Measurements from ENCODE around the gene SRXN1.

The SRXN1 gene

DNA sequence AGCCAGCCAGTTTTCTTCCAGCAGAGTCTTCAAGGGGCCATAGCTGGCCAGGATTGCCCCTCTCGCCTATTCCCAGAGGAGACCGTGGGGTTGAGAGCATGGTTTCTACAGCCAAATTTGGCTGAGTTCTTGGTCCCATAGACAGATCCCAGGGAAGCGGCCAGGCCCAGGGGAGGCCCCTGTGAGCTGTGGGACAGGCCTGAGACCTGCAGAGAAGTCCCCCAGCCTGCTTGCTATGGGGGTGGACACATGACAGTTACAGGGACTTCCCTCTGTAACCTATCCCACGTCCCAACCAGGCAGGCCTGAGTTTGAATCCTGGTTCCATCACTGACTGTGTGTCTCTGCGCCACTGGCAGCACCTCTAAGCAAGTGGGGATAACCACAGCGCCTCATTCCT is 45.5 kb downstream of the SRXN1 start:
- no peak for DNase-seq (ENCODE audit: low read depth)

DNA sequence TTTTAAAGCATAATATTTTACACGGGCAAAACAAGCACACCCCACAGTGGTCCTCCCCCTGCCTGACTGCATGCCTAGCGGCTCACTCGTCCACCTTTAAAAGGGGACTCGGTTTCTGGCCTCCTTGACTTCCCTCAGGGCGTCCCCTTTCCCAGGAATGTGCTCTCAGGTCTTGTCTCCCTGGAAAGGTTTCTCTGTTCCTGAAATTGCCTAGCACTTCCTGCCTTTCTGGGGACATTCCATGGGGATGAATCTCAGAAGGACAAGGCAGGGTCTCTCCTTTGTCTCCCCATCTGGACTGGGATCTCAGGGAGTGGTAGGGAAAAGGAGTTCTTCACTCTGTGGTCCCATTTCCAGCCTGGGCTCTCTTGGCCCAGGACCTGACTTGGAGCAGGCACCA is 47.8 kb downstream of the SRXN1 start:
- no peak for DNase-seq (ENCODE audit: low read depth)

DNA sequence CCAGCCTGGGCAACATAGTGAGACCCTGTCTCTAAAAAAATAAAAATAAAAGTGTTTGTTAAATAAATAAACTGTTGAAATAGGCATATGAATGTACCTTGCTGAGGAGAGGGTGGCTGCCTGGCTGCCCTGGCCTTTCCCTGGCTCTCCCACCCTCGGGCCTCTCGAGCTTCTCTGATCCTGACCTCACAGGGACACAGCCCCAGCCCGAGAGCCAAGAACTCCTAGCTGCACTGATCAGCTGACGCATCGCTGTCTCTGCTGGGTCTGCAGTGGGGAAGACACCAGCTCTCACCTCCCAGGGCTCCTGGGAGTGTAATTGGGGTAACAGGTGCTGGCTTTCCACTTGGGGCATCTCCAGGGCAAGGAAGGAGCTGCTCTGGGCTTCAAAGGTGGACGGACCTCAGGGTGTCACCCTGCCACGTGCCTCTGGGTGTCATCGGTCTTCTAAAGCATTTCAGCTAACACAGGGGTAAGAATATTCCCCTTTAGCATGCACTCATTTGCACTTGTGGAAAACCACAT is 49.8 kb downstream of the SRXN1 start:
- no peak for DNase-seq (ENCODE audit: low read depth)

DNA sequence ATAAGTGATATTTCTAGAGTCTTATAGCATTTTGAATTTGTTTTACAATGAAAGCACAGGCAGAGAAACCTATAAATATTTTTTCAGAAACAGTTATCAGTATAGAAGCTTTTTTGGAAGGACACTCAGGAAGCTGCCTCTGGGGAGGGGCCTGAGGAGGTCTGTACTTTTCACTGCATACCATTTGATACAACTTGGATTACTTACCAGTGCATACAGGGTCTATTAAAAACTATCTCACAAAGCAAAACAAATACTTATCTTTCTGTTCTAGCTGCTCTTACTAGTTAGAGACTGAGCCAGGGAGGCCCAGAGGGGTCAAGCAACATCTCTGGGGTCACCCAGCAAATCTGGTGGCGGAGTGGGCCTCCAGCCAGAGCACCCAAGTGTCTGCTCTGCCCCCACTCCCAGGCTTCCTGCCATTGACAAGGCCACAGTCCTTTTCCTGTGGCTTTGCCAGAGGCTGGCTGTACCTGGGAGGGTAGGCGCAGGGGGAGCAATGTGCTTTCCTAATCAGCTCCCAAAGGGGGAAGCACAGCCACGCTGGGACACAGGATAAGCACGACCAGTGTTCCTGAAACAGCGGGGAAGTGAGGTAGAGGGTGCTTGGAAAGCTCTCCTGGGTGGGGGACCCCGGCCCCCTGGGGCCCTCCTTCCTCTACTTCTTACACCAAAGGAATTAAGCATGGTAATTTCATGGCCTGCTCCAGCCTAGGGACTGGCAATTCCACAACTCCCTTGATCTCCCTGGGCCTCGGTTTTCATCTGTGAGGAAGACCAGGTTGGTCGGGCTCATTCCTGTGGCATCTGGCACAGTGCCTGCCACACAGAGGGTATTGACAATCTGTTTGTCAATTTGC is 50.7 kb downstream of the SRXN1 start:
- no peak for DNase-seq (ENCODE audit: low read depth)

DNA sequence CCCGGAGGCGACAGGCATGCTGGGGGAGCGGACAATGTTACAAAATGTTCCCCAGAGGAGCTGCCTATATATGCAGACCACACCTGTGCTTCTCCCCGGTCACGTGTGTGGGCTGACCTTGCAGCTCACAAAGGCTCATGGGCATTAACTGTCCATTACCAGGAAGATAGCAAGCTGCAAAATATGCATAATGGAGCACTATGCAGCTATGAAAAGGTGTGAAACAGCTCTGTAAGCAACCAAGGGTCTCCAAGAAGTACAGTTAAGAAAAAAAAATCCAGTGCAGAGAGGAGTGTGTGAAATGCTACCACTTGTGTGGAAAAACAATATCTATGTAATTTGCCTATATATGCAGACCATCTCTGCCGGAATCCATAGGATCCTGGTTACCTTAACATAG is 52.3 kb downstream of the SRXN1 start:
- DNase-seq (ENCODE audit: low read depth) = no peak

DNA sequence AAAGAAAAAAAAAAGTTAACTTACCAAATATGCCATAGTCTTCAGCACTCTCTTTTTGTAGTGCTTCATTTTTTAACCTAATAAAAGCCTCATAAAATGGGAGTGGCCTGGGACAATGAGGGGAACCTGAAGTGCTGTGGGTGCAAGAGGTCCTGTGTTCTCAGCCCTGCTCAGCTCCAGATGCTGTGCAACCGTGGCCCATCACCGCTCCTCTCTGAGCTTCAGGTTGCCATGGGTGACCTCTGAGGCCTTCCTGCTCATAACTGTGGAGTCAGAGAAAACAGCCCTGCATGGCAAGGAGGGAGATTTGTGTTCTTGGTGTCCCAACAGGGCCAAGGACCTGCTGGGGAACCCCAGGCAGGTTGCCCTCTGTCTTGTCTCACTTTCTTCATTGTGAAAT is 52.9 kb downstream of the SRXN1 start:
- DNase-seq (ENCODE audit: low read depth) = no peak

DNA sequence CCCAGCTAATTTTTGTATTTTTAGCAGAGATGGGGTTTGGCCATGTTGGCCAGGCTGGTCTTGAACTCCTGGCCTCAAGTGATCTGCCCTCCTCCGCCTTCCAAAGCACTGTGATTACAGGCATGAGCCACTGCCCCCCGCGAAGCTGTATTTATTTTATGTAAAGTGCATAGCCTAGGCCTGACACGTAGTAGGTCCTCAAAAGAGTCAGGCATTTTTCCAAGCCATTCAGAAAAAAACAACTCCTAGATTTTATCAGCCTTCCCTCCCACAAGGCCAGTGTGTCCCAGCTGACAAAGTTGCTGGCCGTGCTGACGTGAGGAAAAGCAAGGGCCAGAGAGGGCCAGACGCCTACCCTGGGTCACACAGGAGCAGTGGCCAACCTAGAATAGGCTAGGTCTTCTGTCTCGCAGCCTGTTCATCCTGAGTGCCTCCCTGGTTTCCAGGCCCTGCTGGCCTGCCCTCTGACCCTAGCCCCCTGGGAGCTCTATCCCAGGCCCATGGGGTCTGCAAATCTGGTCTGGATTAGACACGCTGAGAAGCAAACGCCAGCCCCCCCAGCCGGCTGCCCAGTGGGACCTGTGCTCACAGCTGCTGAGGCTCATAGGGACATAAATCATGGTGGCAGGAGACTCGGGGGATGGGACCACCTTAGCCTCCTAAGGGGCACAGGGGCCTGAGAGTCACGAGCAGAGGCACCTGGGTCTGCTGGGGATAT is 54.7 kb downstream of the SRXN1 start:
- DNase-seq (ENCODE audit: low read depth) = no peak

DNA sequence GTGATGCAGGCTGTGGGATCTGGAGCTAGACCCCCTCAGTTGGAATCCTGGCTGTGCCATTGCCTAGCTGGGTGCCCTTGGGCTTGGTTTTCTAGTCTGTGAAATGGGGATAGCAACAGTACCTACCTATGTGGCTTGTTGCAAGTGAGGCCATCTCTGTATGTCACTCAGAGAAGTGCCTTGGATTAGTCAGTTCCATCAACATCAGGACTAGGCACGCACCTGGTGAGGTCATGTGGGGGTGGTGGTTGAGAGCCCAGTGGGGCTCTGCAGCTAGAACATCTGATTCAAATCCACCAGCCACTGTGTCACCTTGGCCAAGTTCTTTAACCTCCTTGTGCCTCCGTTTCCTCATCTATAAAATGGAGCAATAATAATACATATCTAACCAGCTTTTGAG is 55.4 kb downstream of the SRXN1 start:
- DNase-seq (ENCODE audit: low read depth) = no peak

Data from activated T-helper 9 cell treated with anti-CD3 and anti-CD28 coated beads, Interleukin-2, amount 50 U/mL, for 16 hours (primary cell).